ENCODE measurements around the gene DIRAS1.

DNA sequence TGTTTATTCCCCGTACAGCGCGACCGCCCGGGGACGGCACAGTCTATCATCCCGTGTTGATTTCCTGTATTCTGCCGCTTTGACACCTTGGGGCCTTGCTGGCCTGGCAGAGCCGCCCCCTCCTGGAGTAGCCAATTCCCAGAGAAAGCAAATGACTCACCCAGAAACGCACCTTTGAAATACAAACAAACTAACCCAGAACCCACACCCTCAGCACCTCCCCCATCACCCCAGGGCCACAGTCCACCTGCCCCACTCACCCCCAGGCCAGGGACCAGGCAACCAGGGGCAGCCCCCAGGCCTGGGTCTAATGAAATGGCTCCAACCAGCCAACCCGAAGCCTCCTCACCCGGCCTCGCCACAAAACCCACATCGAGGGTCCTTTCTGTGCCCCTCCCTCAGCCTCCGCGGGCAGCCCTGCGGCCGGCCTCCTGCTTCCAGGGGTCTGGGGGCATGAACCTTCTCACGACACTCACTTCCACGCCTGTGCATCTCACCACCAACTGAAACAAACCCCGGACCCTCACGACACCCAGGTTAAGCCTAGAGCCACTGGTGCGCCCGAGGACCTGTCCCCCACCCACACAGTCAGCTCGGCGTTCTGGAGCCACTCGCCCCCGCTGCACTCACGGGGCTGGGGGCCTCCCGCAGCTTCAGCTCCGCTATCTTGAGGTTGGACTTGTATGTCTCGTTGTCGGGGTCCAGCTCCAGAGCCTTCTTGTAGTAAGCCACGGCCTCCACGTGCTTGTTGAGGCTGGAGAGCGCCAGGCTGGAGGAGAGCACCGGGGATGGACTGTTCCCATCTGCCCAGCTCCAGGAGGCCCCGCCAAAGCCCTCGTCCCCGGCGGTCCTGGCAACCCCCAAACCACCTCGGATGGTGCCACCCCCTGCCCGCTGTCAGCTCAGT, 41.0 kb upstream of the DIRAS1 start:
- TF ChIP-seq, protein P1, sequence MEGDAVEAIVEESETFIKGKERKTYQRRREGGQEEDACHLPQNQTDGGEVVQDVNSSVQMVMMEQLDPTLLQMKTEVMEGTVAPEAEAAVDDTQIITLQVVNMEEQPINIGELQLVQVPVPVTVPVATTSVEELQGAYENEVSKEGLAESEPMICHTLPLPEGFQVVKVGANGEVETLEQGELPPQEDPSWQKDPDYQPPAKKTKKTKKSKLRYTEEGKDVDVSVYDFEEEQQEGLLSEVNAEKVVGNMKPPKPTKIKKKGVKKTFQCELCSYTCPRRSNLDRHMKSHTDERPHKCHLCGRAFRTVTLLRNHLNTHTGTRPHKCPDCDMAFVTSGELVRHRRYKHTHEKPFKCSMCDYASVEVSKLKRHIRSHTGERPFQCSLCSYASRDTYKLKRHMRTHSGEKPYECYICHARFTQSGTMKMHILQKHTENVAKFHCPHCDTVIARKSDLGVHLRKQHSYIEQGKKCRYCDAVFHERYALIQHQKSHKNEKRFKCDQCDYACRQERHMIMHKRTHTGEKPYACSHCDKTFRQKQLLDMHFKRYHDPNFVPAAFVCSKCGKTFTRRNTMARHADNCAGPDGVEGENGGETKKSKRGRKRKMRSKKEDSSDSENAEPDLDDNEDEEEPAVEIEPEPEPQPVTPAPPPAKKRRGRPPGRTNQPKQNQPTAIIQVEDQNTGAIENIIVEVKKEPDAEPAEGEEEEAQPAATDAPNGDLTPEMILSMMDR (IDR thresholded peaks at IDR 0.05; ENCODE audit: low read depth, low read length, poor library complexity, severe bottlenecking), result no peak
- no peak for TF ChIP-seq EZH2phosphoT487 (IDR thresholded peaks at IDR 0.05; ENCODE audit: borderline replicate concordance, low read length)
